Umbilical cord (tissue), 2 donors: ENCODE data around the gene ODC1. TPM values are rescaled to one million over a fixed set of nuclear protein-coding genes. Genes with fewer than 3 reads are reported as not detected.
A peak's percentile ranks its signal among the peaks of the same experiment; 100 is the strongest.

ENCODE experiments used
- DNase-seq: peaks from one replicate; pipeline ENCODE4 v3.0.0-alpha.2; 2015; ENCODE audit warnings: low spot score
- total RNA-seq: library from RNA; depleted of rRNA; stranded (reverse); fragments of >200 nt; gene quantifications from one replicate; pipeline ENCODE4 v1.2.3, GENCODE V29; 2014; ENCODE audit warnings: low replicate concordance; ENCODE audit not compliant: insufficient read depth

Gene ODC1
- total RNA-seq, 1 donor from 2014 or later, result 126 TPM

DNA sequence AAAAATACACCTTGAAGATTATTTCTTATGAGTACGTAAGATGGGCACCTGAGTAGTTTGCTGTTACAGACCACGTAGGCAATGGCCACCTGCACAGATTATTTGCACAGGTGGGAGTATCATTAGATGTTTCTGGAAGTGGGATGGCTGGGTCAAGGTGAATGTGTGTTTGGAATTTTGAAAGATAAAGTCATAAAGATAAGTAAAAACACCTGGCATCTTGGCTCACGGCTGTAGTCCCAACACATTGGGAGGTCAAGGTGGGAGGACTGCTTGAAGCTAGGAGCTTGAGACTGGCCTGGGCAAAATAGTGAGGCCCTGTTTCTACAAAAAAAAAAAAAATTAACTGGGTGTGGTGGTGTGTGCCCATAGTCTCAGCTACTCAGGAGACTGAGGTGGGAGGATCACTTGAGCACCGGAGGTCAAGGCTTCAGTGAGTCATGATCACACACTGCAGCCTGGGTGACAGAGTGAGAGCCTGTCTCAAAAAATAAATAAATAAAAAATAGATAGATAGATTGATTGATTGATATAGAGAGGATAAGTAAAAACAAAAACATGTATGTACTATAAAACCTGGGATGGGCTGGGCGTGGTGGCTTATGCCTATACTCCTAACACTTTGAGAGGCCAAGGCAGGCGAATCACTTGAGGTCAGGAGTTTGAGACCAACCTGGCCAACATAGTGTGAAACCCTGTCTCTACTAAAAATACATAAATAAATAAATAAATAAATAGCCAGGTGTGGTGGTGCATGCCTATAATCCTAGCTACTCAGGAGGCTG, 30.4 kb downstream of the ODC1 start:
- DNase-seq, result no peak

DNA sequence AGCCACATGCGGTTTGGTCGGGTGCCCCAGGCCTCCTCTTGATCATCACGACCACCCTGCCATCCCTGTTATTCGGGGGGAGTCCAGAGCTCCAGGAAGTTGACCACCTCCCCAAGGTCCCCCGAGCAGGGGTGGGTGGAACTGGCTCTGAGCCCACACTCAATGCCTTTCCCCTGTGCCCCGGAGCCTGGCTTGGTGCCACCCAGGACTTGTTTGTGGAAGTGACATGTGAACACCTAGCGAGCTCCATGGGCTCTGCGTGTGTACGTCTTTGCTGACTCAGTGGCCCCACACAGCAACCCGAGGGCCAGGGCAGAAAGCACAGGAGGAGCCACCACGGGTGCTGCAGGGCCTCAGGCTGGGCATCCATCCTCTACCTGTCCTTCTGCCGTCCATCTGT, 32.5 kb downstream of the ODC1 start:
- DNase-seq, result no peak

DNA sequence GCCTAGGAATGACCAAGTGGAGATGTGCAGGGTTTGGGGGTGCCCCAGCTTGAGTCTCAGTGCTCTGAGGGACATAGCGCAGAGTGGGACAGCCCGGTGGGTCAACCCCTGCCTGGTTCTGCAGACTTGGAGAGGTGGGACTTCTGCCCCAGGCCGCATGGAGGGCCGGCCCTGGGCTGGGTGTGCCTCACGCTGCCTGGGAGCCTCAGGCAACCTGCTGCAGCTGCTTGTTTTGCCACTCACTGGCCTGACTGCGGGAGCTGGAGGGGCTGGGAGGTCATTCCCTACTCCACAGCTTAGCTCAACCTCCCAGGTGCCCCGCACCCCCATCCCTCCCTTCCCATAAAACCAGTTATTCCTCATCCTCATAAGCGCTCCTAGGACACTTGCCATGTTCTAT, 33.1 kb downstream of the ODC1 start:
- DNase-seq, result no peak

DNA sequence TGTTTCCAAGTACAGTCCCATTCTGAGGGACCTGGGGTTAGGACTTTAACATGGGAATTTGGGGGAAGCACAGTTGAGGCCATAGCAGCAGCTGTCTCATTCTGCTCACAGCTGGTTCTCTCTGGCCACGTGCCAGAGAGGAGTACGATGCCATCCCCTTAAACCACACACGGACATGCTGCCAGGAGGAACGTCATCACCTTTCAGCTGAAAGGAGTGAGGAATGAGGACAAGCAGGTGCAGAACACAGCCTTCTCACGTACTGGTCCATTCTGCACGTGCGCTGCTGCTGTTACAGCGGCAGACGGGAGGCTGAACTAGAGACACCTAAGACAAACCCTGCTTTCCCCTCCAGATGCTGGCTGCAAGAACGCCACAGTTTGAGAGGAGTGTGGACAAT, 33.5 kb downstream of the ODC1 start:
- DNase-seq, result no peak

DNA sequence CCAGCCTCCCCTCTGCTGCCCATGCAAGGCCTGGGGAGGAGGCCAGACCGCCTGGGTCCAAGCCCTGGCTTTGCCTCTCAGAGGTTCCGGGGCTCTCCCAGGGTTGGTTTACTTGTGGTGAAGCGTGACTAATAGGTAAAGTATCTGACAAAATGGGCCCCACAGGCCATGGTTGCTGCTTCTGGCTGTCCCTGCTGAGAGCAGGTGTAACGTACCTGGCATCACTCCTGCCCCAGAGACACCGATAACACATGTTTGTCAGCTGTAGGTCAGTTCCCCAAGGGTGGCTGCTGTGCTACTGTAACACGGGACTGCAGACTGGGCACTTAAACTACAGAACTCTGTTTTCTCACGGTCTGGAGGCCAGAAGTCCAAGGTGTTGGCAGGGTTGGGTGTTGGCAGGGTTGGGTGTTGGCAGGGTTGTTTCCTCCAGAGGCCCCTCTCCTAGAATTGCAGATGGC, 34.1 kb downstream of the ODC1 start:
- DNase-seq, result no peak

DNA sequence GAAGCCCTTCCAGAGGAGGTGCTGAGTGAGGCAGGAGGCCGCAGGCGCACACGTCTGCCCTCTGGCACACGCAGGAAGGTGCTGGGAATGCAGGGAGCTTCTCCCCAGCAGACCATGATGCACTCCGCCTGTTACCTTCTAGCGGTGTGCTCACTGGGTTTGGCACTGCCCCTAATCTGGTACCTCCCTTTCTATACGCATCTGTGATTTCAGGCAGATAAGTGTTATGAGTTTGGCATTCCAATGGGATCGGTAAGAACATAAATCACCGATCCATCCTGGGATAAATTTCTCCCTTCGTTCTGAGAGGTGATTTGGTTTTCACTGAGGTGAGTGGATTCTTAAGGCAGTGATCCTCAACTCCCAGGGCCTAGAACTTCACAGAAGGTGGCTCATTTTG, 34.6 kb downstream of the ODC1 start:
- DNase-seq, result no peak

DNA sequence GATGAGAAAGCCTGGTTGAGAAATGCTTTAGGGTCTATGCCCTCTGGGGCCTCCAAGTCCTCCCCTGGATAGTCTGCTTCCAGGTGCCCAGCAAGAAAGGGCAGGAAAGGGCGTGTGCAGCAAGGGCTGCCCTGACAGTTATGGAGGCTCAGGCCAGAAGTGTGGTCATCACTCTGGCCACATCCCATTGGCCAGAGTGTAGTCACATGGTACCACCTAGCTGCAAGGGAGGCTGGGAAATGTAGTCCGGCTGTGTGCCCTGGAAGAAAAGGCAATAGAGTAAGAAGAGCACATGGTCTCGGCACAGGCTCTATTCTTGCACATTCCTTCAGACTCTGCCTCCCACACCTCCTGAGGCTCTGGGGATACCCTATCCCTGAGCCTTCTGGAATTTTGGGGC, 35.7 kb downstream of the ODC1 start:
- DNase-seq, result no peak

DNA sequence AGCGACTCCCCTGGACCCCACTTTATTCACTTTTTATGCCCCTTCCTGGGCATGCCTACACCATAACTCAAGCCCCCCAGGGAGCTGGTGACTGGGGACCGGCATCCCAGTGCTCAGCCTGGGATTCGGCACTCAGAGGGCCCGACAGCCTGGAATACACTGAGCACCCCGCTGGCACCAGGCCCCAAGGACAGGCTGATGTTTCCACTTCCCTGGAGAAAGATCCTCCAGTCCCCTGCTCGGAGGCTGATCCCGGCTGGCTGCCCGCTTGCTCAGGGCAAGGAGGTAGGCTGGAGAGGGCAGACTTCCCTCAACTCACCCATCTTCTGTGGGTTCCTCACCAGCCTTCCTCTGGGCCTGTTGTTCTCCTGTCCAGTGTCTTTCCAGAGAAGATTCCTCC, 36.6 kb downstream of the ODC1 start:
- no peak for DNase-seq

DNA sequence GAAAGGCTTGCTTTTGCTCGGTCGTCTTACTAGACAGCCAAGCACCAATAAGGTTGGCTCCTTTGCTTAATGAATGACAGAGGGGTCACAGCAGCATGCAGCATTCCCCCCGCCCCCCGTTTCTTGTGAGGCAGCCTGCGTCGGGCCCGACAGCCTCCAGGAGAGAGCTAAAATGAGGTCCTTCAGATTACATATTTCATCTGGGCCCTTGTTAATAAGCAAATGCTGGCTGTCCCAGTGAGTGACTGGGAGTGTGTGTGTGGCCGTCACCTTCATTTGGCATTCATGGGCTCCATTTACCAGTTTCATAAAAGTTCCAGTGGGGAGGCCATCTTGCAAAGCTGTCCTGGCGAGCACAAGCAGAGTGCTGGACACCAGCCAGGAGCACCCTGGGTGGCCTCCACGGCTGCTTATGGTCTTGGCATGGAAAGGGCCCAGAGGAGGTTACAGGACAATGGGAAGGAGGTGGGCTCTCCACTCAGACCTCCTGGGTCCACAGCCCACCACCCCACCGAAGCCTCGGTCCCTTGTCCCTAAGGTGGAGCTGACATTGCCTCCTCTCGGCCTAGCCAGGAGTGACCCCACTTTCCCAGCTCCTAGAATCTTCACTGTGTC, 37.2 kb downstream of the ODC1 start:
- DNase-seq, result no peak

DNA sequence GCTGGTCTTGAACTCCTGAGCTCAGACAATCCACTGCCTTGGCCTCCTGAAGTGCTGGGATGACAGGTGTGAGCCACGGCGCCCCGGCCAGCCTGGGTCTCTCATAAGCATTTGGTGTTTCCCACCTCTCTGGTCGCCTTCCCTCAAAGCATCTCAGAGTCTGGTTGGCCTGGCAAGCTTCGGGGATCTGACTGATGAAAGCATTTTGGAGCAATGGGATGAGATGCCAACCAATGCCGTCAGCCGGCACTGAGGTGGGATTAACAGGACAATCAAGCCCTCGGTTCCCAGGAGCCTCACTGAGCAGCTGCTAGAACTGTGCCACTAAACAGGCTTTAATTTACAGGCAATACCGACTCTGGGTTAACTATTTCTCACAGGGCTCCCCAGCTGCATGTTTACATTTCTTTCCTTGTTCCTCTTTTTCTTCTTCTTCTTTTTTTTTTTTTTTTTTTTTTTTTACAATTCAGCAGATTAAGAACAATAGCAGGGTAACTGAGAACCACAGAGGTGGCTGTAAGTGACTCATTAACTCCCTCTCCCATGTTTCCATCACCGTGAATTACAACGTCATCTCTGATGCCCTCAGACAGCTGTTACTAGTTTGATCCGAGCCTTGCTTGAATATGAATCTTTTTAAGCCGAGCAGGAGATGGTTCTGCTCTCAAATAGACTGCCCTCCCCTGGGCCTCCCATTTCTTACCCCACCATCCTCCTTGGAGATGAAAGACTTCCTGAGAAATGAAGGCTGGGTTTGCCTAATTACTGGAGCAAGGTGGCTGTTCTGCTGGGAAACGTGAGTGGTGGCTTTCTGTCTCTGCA, 37.9 kb downstream of the ODC1 start:
- no peak for DNase-seq

DNA sequence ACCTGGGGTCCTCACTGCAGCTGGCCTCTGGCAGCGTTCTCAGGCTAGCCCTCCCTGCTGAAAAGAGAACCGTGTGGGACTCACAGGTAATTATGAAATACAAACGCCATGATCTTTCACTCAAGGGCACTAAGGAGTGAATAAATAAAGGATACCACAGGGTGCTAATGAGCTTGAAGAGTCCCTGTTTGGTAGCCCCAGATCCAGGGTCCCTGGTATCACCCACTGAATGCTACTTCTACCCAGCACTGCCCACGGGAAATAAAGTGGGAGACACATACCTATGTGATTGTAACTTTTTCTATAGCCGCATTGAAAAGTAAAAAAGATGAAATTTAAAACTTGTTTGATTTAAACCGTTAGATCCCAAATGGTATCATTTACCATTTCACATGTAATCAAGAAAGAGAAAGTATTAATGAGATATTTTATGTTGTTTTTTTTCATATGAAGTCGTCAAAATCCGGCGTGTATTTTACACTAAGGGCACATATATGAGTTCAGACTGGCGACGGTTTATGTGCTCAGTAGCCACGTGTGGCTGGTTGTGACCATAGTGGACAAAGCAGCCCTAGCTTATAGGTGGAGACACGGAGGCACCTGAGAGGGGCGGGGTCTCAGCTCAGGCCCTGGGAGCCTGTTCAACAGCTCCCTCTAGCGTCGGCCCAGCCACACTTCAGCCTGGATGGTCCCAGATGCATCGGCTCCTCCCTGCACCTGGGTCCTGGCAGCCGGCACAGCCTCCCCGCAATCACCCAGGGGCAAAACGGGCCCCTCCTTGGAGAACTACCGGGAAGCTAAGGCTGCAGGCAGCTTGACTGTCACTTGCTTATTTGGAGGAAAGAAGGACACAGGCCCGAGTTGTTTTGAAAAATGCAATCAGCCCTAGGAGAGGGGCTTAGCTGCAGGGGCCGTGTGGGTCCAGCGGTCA, 39.2 kb downstream of the ODC1 start:
- peak; percentile 69 for DNase-seq

DNA sequence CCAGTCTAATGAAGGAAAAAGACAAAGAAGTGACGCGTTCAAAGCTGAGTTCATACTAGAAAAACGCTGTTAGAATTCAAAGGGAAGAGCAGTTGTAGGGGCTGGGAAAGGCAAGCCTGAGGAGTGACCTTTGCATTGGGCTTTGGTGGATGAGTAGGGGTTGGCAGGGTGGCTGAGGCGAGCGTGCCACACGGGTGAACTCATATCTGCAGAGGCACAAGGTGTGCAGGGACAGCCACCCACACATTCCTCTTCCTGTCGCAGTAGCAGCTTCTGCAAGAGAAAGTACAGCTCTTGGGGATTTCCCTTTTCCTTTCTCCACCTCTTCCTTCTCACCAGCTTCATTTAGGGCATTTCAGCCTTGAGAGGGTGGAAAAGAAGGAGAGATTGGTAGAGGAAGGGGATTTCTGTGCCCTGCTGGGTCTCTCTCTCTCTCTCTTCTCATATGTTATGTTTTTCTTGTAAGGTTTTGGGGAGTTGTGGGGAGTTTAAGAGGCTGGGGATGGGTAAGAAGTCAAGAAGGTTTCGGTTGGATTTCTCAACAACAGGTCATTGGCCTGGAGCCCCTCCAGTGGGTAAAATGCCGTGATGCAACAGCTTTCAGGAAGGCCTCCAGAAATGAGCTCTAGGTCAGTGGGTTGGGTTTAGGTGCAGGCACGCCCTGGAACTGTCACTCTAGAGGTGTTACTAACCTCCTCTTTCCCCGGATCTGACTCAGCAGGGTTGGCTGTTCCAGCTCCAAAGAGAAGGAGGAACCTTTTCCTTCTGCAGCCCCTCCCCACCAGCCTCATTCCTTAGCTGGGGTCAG, 40.1 kb downstream of the ODC1 start:
- no peak for DNase-seq

DNA sequence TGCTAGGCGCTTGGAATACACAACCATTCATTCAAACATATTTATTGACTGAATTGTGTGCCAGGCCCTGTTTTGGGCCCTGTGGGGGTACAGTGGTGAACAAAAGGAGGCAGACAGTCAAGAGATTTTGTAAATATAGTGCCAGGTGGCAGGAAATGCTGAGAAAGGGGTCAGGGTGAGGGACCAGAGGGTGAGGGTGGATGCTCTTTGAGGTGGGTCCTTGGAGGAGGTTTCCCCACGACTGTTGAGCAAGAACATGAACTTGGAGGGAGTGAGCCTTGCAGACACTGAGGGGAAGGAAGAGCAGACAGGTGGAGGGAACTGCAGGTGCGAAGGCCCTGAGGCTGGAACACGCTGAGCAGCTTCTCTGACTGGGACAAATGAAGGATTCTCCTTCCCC, 40.7 kb downstream of the ODC1 start:
- no peak for DNase-seq

DNA sequence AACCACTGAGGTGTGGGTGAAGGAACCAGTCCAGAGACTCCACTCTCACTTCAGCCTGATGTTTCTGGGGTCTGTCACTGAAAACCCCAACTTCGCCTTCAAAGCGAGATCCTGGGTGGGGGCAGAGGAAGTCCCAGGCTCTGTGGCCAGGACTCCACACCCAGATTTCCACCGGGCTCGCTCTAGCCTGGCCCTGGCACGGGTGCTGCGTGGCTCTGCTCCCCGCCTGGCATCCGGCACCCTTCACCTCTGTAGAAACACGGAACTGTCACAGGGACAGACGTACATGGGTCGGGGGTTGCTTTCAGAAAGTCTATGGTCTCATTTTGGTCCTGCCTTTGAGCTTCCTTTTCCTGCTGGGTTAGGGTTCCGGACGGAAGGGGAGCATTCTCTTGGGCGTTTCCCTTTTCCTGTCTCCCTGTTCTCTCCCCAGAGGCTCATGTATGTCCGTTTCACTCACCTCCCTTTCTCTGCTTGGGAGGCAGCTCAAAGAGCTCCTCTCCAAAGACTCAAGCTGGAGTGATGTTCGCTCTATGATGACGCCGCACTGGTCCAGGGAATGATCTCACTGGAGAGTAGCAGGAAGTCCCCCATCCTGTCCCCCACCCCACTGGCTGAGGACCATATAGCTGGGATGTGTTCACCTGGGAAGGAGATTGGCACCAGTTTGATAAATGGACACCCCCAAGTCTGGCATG, 41.5 kb downstream of the ODC1 start:
- no peak for DNase-seq

DNA sequence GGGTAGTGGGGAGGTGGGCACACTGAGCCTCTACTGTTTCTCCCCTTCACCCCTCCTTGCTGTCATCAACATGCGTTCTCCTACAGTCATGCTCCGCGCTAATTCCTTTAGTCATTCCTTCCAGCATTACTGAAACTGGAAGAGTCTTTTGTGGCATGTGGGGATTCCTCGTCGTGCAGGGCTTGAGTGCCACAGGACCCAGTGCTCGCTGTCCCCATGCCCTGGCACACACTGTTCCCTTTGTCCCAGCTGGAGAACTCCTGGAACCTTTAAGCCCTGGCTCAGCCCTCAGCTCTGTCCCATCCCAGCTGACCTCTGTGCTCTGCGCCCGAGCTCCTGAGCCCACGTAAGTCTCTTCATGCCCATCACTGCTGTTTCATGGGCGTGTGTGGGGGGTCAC, 42.1 kb downstream of the ODC1 start:
- no peak for DNase-seq

DNA sequence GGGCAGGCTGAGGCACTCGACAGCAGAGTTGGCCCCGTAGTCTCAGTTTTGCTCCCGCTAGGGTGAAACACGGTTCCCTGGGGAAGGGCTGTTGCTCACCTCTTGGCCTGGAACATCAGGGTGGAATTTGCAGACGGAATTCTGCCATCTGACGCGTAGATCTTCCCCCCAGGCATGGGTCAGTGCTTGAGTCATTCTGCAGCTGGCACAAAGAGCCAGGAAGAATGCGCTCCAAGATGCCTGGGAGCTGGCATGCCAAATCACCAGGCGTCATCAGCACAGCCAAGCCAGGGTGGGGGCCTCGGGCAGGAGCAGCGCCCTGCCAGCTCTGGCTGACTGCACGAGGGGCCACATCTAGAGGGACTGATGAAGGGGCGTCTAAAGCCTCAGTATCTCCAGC, 42.7 kb downstream of the ODC1 start:
- peak; percentile 47 for DNase-seq

DNA sequence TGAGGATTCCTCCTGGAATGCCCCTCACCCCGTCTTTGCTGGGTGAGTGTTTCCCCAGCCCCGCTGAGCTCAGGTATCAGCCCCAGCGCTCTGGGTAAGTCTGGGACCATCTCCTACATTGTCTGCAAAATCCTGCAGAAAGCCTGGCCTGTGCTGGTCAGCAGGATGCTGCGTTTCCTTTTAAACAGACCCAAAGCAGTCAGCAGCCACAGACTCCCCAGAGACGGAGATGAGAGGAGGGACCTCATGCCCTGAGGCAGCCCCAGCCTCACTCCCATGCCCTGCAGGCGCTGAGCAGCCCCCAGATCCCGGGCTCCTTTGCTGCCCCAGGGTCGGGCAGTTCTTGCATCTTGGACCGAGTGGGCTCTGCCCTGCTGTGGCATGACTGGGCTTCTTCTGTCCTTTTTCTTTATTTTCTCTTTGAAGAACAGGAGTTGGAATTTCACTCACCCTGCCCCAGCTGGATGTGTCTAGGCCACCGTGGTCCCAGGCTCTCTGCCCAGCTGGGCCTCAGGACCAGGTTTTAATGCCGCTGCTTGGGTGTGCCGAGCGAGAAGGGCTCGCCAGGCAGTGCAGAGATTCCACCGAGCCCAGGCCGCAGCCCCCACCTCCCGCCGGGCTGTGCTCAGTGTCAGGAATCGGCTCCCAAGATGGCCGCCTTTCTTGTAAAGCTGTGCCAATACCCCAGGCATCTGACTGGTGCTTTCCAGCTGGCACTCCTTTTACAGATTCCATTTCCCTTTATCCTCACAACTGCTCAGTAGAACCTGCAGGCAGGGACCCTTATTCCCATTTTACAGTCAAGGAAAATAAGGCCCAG, 43.6 kb downstream of the ODC1 start:
- no peak for DNase-seq

DNA sequence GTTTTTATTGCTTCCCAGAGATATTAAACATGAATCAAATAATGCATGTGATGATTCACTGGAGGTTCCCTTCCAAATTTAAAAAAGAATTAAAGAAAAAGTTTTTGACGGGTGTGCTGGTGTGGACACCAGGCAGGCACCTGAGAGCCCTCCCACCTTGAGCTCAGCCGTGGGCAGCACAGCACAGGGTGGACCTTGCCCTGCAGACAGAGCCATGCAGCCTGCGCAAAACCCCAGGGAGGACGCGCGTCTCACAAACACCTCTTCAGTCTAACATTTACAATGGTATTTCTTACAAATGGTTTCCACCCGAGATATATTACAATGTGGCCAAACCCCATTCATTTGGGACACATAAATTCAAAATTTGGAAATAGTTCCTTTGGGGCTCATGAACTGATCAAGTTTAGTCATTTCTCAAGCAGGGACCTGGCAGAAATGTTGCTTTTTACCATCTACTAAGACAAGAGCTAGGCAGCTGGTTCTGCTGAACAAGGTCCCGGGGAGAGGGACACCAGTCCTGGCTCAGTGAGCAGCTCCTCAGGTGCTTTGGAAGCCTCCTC, 45.4 kb downstream of the ODC1 start:
- no peak for DNase-seq
